Activated naive CD4-positive, alpha-beta T cell treated with anti-CD3 and anti-CD28 coated beads, Interleukin-2, amount 50 U/mL, for 16 hours (primary cell): ENCODE results near the gene CNTNAP5.

Experiments used
- DNase-seq: peaks from one replicate; pipeline ENCODE4 v3.0.0-alpha.2; 2020

CNTNAP5 gene

DNA sequence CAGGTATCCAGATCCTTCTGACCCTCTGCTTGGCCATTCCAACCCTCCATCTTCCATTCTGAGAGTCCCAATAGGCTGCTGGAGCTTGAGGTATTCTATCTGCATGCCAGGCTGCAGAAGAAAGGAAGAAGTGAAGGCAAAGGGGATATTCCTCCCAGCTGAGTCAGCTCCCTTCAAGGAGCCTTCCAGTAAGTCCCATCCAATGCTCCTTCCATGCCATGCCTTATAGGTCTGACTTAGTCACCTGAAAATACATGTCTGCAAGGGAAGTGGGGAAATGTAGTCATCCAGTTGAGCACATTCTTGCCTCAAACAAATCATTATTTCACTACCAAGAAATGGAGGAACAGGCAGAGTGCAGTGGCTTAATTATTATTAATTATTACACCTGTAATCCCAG is 464.6 kb downstream of the CNTNAP5 start:
- no peak for DNase-seq

DNA sequence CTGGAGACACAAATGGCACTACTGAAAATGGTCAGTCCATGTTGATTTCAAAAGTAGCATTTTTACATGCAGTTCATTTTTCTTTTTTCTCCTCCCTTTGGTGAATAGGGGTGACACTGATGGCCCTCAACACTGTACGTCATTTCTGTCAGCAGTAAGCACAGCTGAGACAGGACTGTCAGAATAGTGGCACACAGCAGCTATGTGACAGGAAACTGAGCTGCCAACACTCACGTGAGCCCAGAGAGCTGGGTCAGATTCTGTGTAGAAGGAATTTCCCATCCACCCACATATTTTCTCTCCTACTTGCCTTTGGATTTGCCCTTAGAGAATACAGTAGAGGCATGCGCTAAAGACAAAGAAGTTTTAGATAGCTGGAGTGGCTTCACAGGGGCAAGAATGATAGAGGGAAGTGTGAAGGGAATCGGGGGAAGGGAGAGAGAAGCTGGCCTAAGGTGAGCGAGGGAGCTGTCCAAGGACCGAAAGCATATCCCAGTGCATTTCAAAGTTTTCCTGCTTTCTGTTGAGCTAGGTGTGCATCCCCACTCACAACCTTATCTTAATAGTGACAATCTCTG is 476.6 kb downstream of the CNTNAP5 start:
- no peak for DNase-seq

DNA sequence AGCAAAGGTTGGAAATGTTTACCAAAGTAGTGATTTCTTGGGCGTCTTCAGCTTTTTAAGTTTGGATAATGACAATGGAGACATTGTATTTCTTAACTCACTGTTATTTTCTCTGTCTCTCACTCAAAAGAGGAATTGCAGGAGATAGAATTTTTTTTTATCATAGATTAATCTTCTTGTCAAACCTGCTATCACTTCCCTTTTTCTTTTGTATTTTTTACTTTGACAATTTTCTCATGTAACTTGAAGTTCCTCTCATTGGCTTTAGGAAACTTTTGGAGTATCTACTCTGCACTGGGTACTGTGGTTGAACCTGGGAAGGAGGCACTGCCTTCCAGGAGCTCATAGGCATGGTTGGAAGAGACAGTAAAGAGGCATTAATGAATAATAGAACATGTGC is 489.1 kb downstream of the CNTNAP5 start:
- DNase-seq: no peak

DNA sequence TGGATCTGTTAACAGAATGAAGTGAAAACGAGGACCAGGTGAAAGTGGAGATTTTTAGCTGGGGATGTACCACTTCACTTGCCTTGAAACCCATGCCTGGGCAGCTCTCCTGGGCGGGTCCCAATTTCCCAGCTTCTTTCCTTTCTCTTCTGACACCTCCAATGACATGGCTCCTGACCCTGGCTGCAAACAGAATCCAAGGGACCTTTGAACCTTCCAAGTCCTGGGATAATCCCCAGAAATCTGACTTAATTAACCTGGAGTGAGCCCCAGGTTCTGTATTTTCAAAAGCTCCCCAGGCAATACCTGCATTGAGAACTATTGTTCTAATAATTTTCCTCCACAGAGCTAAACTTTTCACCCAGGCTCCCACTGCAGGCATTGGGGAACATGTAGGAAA is 495.9 kb downstream of the CNTNAP5 start:
- no peak for DNase-seq

DNA sequence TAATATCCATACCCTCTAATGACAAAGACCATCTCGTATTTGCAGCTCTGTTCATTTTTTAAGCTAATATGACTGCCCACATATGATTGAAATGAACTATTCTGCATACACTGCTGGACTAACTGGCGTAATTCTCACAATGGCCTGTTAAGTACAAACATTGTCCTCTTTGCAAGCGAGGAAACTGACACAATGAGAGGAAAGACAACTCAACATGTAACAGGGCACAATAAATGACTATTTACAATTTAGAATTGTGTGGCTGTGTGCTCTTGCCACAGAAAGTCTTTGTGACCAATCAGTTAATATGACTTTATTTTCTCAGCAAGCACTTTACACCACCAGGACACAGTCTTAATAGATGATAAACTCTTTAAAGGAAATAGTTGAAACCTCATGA is 498.0 kb downstream of the CNTNAP5 start:
- DNase-seq: no peak

DNA sequence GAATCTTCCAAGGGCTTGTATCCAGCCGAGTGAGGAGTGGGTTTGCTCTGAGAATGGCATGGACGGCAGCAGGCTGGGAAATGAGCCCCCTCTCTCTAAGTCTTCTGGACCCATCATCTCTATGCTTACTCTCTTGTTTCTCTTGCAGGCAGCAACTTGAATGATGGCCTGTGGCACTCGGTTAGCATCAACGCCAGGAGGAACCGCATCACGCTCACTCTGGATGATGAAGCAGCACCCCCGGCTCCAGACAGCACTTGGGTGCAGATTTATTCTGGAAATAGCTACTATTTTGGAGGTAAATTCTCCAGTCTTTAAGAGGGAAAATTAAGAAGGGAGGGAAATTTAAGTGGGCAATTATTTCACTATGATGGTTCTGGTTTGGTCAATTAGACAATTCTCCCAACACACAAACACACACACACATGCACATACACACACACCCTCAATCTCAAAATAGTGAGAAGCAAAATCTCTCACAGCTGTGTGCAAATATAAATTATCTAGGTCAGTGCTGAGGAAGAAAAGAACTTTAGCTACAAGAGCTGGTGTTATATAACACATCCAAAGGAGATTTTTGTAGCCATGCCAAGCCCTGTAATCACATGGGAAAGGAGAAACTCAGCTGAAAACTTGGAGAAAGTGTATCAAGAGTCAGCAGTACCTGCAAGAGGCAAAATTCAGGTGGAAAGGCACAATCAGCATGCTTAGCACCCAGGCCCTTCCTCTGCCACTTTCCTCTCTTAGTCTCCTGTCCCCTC is 499.2 kb downstream of the CNTNAP5 start:
- DNase-seq: no peak

DNA sequence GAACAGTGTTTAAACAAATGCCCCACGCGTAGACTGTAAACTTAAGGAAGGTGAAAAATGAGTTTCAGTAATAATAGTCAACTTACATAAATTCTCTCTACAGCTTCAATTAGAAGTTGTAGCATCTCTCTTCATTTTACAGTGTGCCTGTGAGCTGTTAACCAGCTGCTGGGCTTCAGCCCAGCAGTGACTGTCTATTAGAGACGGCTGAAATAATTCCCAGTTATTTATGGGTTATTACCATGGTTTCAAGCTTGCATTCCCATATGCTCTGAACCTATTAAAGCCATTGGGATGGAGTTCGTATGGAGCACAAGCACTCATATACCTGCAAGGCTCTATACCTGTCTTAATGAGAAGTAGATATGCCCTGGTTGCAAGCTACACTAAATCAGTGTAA is 501.1 kb downstream of the CNTNAP5 start:
- no peak for DNase-seq

DNA sequence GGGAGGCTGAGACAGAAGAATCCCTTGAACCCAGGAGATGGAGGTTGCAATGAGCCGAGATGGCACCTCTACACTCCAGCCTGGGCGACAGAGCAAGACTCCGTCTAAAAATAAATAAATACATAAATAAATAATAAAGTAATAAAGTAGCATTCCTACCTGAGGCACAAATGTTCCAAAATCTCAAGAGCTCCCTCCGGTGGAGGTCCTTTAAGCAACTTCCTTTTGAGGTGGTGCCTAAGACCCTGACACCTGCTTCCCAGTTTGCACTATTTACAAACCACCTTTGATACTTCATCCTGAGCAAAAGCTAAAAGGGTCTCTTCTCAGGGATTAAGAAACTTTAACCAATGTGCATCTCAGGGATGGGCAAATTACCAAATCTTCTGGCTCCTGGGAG is 505.1 kb downstream of the CNTNAP5 start:
- DNase-seq: no peak

DNA sequence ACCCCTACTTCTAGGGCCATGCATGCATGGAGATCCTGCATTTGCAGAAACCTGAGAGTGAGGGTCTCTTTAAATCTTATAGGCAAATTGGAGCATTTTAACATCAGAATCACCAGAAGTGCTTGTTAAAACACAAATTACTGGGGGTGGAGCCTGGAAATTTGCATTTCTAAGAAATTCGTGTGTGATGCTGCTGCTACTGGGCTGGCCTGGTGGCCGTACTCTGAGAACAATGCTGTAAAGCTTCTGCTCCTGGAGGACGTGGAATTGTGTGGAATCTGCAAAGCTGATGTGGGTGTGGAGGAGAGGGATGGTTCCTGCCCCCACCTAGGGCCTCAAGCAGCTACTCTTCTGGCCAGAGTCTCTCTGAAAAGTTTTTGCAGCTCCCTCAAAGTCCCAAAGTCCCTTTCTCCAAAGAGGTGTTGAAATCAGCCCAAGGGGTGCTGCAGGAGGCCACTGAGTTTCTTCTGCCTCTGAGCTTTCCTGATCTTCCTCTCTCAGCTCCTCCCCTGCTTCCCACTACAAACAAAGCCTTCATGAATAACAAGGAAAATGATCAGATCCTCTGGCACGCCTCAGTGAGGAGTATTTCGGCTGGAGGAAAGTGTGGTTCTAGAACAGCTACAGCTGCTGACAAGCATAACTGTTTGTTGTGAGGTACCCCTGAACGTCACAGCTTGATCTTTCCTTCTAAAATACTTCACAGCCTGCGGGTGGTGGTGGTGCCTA is 508.3 kb downstream of the CNTNAP5 start:
- no peak for DNase-seq

DNA sequence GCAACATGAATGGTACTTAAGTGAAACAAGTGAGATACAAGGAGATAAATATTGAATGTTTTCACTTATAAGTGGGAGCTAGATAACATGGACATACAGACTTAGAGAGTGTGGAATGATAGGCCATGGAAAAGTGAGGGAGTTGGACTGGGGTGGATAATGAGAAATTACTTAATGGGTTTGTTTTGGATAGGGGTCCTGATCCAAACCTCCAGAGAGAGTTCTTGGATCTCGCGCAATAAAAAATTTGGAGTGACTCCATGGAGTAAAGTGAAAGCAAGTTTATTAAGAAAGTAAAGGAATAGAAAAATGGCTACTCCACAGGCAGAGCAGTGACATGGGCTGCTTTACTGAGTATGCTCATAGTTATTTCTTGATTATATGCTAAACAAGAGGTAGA is 508.9 kb downstream of the CNTNAP5 start:
- no peak for DNase-seq

DNA sequence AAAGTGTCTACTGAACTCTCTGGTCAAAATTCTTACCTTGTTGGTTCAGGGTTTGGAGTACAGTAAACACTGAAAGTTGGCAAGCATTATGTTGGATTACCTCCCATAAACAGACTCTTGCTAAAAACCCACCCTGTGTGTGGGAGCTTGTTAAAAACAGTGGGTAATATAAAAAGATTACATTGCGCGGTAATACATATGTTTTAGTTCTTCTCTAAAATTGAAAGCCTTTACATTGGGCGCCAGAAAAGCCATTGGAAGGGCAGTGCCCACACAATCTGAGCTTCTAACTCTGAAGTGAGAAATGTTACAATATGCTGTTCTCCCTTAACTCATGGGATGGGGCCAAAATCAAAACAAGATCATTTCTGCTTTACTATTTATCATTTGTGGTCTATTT is 510.7 kb downstream of the CNTNAP5 start:
- no peak for DNase-seq

DNA sequence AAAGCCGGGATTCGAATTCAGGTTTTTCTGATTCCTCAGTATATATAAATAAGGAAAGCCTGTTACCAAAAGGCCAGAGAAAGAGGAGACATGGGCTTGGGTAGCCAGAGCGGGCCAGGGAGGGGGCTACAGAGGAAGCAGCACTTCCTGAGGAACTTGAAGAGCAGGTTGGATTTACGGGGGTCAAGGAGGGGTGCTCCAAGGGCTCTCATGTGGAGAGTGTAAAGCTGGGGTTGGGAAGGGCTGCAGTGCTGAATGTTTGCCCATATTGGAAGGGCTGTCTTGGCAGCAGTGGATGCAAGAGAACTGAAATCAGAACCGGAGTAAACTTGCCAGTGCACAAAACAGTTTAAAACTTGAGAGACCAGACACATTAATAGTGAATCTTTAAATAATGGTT is 511.5 kb downstream of the CNTNAP5 start:
- DNase-seq: no peak

DNA sequence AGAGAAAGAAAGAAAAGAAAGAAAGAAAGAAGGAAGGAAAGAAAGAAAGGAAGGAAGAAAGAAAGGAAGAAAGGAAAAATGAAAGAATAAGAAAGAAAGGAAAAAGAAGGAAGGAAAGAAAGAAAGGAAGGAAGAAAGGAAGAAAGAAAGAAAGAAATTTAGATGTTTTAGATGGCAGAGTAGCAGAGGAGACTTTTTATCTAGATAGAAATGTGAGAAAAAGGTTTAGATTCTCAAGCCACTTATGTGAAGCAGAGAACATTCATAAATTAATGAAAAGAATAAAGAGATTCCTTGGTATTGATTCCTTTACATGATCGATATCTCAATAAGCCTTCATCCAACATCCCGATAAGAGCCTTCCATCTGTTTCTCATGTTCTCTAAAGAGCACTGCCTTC is 513.5 kb downstream of the CNTNAP5 start:
- DNase-seq: no peak

DNA sequence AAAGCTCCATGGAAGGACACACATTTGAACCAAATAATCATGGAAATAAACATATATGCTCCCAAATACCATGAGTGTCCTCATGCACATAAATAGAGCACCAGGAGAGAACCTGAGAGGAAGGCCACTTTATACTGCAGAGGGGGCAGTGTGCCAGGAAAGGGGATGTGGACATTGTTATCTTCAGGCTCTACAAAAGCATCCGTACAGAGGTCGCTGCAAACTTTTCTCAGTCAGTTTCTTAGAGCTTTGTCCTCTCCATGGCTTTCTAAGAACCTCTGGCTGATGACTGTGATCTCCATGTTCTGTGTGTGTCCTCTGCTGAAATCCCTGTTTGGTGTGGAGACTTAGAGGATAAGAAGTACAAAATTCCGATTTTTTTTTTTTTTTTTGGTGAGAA is 515.7 kb downstream of the CNTNAP5 start:
- no peak for DNase-seq

DNA sequence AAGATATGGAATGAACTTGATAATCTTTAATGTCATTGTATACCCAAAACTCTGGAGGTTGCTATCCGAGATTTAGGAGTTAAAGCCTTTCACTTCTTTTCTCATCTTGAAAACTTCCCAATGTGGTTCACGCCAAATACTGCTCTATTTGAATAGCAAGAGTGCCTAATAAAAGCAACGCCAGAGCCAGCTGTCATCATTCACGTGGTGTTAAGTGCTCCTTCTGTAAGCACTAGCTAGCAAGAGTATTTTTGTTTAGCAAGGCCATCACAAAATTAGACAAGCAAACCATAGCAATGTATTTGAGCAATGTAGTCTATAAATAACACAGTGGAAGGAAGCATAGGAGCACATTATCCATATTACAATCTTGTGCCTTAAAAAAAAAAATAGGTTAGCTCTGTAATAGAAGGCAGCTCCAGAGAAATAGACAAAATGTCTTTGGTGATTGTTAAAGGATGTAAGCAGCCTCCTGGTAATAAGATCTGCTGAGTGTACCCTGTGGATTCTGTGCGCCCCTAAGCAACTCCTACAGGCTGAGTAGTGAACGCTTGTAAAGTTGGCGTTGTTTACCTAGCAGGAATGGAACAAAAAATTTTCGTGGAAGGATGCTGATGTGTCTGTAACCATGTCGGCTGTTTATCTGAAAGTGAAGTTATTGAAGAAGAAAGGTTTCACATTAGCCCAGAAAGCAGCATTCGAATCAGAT is 518.0 kb downstream of the CNTNAP5 start:
- DNase-seq: no peak

DNA sequence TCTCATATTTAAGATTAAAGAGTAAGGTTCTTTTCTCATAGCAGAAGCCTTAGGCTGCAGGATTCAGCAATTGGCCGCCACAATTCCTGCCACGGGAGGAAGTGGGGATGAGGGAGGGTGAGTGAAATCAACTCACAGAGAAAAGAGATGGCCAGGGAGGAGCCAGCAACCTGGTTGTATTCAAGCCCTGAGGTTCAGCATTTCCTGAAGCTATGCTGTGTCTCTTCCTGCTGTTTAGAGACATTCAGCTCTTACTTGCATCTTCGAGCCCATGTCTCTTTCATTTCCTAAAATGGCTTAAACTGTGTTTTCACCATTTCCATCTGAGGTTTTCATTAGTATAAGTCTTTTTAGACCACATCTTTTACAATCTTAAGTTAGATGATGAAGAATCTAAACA is 522.6 kb downstream of the CNTNAP5 start:
- DNase-seq: no peak

DNA sequence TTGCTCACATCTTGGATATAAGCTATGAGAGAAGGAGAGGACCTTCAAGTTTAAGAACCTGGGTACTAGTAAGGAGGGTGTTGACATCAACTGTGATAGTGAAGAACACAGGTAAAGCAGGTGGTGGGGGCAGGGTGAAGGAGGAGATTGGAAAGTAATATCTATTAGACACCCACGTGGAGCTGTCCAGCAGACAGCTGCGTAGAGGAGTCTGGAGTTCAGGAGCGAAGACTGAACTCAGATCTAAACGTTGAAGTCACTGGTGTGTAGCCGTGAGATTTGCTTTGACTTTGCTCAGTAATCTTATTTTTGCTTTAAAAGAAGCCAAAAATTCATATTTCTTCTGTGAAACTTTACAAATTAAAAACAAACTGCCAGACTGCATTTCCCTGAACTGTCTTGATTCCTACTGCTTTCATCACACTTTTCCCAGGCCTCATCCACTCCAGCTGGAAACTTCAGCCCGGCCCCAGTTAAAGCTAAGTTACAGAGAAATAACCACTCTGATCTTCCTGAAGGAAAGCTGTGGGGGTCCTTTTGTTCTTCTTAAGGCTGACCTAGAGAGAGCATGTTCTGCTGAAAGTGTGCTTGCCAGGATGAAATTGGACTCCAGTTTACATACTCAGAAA is 533.3 kb downstream of the CNTNAP5 start:
- DNase-seq: no peak

DNA sequence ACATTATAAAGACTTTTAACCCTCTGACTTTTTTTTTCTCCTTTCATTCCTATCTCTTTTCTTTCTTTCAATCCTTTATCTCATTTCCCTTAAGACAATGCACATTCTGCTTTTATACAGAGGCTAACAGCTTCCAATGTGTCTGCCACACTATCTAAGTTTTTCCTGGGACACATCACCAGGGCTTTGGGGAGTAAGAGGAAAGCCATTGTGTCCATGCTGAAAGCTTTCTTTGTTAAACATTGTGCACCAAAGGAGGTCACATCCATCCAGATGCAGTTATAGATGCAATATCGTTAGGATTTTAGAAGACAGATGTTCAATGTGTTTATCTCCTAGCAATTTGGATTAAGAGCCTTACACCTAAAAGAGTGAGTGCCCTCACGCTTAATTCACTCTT is 534.1 kb downstream of the CNTNAP5 start:
- no peak for DNase-seq

DNA sequence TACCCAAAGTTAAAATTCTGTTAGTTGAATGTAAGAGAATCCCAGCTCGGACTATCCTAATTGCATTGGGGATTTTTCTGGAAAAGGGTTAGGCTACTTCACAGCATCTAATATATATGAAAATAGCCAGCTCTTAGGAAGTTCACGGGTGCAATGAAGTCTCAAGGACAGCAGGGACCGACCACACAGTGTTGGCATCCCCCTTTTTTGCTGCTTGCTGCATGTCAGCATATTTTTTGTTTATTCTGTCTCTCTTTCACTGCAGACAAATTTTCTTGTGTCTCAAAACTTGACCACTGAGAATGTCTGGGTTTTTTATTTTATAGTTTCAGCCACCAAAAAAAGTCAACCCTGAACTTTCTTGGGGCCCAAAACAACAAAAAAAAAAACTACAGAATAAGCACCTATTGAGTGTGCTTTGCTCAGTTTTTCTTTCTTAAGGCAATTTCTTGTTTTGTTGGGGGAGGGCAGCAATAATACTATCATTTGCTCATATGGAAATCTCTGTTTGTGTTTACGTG is 535.6 kb downstream of the CNTNAP5 start:
- no peak for DNase-seq

DNA sequence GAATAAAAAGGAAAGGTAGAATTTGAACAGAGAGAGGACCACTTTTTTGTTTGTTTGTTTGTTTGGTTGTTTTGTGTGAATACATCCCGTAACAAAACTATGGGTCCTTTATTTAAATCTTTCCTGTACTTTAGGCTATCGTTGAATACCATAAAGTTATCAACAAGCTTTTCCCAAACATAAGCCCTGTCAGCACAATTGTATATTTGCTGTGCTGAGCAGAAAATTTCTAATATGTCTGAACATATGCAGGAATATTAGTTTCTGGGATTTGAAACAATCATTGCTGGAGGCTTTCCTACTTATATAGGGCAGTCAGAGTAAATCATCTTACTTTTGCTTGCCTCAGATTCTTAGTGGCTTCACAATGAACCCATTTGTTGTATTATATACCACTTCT is 536.4 kb downstream of the CNTNAP5 start:
- DNase-seq: no peak

DNA sequence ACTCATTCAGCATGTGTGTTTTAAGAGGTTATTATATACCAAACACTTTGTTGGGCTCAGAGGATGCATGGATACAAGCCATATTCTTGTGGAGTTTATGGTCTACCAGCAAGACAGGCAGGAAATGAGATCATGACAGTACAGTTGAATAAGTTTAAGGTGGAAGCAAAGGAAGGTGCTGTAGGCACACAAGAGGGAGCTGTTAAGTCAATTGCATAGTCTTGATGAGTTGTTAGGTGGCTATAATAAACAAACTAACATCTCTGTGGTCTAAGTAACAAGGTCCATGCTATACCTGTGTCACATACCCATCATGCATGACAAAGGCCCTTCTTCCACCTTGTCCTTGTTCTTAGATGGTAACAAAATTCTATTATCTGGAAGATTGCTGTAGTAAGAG is 538.3 kb downstream of the CNTNAP5 start:
- DNase-seq: no peak

DNA sequence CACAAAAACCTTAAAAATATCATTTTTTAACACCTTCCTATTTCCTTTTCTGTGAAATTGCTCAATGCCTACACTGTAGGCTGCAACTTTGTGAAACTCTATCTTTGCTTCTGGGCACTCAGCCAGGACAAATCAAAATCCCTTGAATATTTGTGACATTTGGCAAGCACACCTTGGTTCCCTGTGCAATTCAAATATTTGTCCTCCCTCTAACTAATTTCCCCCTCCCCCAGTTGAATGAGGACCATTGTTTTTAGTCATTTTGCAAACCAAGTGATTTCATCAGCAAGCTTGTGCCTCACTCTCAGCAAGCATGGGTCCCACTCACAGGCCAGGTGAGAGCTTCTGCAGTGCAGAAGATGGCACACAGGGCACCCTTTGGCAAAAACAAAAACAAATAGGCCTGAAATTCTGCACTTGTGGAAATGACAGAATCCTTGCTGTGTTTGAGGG is 541.5 kb downstream of the CNTNAP5 start:
- no peak for DNase-seq

DNA sequence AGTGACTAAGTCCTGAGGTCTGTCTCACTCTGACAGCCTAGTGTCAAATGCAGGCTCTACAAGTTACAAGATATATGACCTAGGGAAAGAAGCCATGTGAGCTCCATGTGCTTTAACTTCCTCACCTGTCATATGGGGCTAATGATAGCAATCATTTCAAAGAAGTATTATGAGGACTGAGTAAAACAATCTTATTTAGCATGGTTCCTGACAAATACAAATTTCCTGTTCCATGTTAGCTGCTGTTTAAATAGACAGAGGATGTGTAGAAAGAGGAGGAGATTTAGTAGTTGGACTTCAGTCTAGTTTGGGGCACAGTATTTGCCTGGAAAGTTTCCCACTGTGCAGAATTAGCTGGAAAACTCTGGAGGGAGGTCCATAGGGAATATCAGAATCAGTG is 545.8 kb downstream of the CNTNAP5 start:
- DNase-seq: no peak
